Right lobe of liver (tissue), 6 donors: ENCODE results near the gene PCNT. TPM values are rescaled to one million over a fixed set of nuclear protein-coding genes. Genes with fewer than 3 reads are reported as not detected.
A peak's percentile ranks its signal among the peaks of the same experiment; 100 is the strongest.

Experiments
- ATAC-seq, 4 donors: fragments of 200-7000 bp; cut with Tn5 transposase; one replicate each; pipeline ENCODE4 v1.9.1; 2020; ENCODE audit warnings: mild to moderate bottlenecking in 4 of 4, moderate library complexity in 4 of 4
- DNase-seq, 3 donors: peaks; one replicate each; pipeline ENCODE4 v3.0.0-alpha.2; 2020
- H3K27ac ChIP-seq, 3 donors: fragments of 200-600 bp; one replicate each; pipeline ENCODE4 v1.8.0; 2022
- H3K27me3 ChIP-seq, 2 donors: fragments of 200-600 bp; one replicate each; pipeline ENCODE4 v1.8.0; 2022
- H3K36me3 ChIP-seq, 4 donors: fragments of 200-600 bp; sonication (generic) in 1 of 4; one replicate each; pipeline versions ENCODE4 v1.5.1 to v1.8.0; 2017 to 2022; ENCODE audit warnings: control low read depth in 1 of 4
- H3K4me1 ChIP-seq, 4 donors: fragments of 200-600 bp; sonication (generic) in 1 of 4; one replicate each; pipeline versions ENCODE4 v1.5.1 to v1.8.0; 2017 to 2022; ENCODE audit warnings: control low read depth in 1 of 4
- H3K4me3 ChIP-seq, 3 donors: fragments of 200-600 bp; one replicate each; pipeline ENCODE4 v1.8.0; 2022
- H3K9me3 ChIP-seq, 4 donors: fragments of 200-600 bp; sonication (generic) in 1 of 4; one replicate each; pipeline versions ENCODE4 v1.5.1 to v1.8.0; 2017 to 2022; ENCODE audit warnings: control low read depth in 1 of 4
- POLR2A ChIP-seq: fragments of 450-650 bp; IDR thresholded peaks from one replicate; pipeline ENCODE4 v1.6.1; 2017; ENCODE audit warnings: antibody characterized with exemption, mild to moderate bottlenecking
- WGBS: methylation state at CpG from one replicate; pipeline ENCODE4 v1.1.6; 2018; ENCODE audit warnings: low coverage, low lambda C conversion rate; ENCODE audit not compliant: insufficient coverage; ENCODE audit errors: missing lambda C conversion rate; 5-methylcytosine and 5-hydroxymethylcytosine counted together
- intact Hi-C, 2 donors: fragments of 100-400 bp; cut with DNase I; formaldehyde crosslinking; loops; one replicate each; pipeline versions ENCODE4 v1.11.2 to v1.14.1; 2022
- total RNA-seq, 6 experiments: library from RNA; depleted of rRNA in 2 of 6; stranded (reverse); fragments of >200 nt in 2 of 6; fragmentation: NEBNext Ultra II Directional in 3 of 6; extraction: Animal tissue kit (Norgen Biotek cat#: 25700) in 3 of 6; gene quantifications; one replicate each; pipeline versions ENCODE4 v1.1.0 to v1.2.4, GENCODE V29; 2016 to 2023
- TF ChIP-seq, protein P1 (sequence below), 4 donors: fragments of 200-600 bp in 3 of 4; fragments of 450-650 bp in 1 of 4; IDR thresholded peaks; one replicate each; pipeline versions ENCODE4 v1.5.1 to v1.8.0; 2016 to 2022; ENCODE audit warnings: antibody characterized with exemption in 4 of 4, mild to moderate bottlenecking in 2 of 4
- donor health status: DM: no; HTN: yes; CAD: no.
- donor health status: DM: no; HTN: no; CAD: no.
- donor health status: DM: no; HTN: no; CAD: no.
- donor health status: DM: no; HTN: yes; CAD: no.
- donor health status: DM: no; HTN: yes; CAD: no.

Gene PCNT
- total RNA-seq, 6 experiments from 2014 or later: 9.9 to 18.2 (median 14.1) TPM

DNA sequence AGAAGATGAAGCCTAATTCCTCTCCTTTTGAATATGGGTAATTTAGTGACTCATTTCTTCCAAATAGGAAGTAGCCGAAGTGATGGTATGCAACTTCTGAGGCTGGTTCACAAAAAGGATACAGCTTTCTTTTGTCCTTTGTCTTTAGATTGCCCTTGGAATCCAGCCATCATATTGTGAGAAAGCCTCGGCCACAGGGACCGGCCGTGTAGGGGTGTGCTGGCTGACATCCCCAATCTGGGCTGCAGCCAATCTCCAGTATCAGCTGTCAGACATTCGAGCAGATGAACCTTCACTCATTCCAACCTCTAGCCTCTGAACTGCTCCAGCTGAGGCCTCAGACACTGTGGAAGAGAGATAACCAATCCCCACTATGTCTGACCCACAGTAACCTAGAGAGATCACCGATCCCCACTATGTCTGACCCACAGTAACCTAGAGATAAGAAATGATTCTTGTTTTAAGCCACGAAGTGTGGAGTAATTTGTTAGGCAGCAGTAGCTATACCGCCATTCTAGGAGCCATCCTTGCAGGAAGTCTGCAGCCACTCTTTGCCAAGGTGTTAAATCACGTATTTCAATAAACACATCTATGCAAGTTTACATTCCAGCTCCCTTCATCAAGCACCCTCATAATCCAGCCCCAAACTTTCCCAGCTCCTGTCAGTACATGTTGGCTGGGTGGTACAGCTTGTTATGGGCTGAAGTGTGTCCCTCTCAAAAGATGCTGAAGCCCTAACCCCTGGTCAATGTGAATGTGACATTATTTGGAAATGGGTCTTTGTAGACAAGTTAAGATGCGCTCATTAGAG, 131.8 kb downstream of the PCNT start:
- Histone ChIP-seq H3K36me3 (no peaks in the 10 kb centered on the region), H3K9me3 (no peaks in the 10 kb centered on the region), H3K27me3 (no peaks in the 10 kb centered on the region), H3K27ac (no peak overlapping the region), H3K4me1 (peaks cover 0 to 27% (median 4%) of the 10 kb centered on the region in 4 donors), H3K4me3 (no peak overlapping the region)
- intact Hi-C loops: no loop called here
- WGBS: 47% methylated on average over 10 of the region's 10 CpGs
- TF ChIP-seq, protein P1, sequence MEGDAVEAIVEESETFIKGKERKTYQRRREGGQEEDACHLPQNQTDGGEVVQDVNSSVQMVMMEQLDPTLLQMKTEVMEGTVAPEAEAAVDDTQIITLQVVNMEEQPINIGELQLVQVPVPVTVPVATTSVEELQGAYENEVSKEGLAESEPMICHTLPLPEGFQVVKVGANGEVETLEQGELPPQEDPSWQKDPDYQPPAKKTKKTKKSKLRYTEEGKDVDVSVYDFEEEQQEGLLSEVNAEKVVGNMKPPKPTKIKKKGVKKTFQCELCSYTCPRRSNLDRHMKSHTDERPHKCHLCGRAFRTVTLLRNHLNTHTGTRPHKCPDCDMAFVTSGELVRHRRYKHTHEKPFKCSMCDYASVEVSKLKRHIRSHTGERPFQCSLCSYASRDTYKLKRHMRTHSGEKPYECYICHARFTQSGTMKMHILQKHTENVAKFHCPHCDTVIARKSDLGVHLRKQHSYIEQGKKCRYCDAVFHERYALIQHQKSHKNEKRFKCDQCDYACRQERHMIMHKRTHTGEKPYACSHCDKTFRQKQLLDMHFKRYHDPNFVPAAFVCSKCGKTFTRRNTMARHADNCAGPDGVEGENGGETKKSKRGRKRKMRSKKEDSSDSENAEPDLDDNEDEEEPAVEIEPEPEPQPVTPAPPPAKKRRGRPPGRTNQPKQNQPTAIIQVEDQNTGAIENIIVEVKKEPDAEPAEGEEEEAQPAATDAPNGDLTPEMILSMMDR (IDR thresholded peaks at IDR 0.05): no peak
- no peak for TF ChIP-seq POLR2A
- DNase-seq: no peak
- ATAC-seq: peak in 2 of 4 donors; percentile 0 to 6

DNA sequence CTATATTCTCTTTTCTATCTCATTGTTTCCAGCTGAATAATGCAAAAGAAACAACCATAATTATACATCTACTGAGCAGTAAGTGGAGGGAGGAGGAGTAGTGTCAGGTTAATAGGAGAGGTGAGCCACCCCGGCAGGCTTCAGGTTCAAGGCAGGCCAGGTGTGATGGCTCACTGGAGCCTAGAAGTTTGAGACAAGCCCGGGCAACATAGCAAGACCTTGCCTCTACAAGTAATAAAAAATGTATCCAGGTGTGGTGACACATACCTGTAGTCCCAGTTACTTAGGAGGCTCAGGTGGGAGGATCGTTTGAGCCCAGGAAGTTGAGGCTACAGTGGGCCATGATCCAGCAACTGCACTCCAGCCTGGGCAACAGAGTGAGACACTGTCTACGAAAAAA, 132.8 kb downstream of the PCNT start:
- Histone ChIP-seq H3K36me3 (no peaks in the 10 kb centered on the region), H3K4me1 (peaks cover 0 to 27% (median 4%) of the 10 kb centered on the region in 4 donors), H3K27me3 (no peaks in the 10 kb centered on the region), H3K9me3 (no peaks in the 10 kb centered on the region), H3K27ac (no peak overlapping the region), H3K4me3 (no peak overlapping the region)
- intact Hi-C loops: no loop called here
- no peak for ATAC-seq
- 96% methylated on average over 4 of the region's 4 CpGs for WGBS
- TF ChIP-seq POLR2A: no peak
- TF ChIP-seq, protein P1 (IDR thresholded peaks at IDR 0.05): no peak
- DNase-seq: no peak

DNA sequence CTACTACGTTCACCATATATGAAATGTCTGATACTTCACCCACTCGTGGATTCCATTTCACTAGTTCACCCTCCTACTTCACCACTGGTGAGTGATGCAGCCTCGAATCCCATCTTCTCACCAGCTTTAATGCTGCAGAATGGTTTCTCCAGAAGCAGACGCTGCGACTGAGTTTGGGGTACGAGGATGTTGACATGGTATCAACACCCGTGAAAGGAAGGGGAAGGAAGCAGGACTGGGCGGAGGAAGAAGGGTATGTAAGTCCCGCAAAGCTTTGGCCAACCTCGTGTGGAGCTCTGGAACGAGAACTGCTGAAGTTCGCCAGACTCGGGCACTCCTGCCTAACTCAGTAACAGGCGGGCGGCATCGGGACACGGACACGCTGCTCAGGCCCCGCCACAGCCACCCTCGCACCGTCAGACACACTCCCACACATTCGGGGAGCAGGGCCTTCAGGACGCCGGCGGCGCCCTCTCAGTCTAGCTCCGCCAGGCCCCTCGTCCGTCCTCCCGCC, 133.9 kb downstream of the PCNT start:
- H3K4me1 ChIP-seq: peaks cover 0 to 27% (median 4%) of the 10 kb centered on the region in 4 donors
- H3K9me3 ChIP-seq: no peaks in the 10 kb centered on the region
- intact Hi-C loops: no loop called here
- H3K27ac ChIP-seq: peak overlapping the region; percentile 74 to 90 (median 75)
- no peaks in the 10 kb centered on the region for H3K27me3 ChIP-seq
- 1% methylated on average over 15 of the region's 30 CpGs for WGBS
- peak; percentile 9 to 25 (median 12) for ATAC-seq
- TF ChIP-seq, protein P1 (IDR thresholded peaks at IDR 0.05): no peak
- TF ChIP-seq POLR2A: no peak
- peak; percentile 55 to 67 (median 57) for DNase-seq
- peak overlapping the region; percentile 78 to 94 (median 91) for H3K4me3 ChIP-seq
- H3K36me3 ChIP-seq: no peaks in the 10 kb centered on the region

DNA sequence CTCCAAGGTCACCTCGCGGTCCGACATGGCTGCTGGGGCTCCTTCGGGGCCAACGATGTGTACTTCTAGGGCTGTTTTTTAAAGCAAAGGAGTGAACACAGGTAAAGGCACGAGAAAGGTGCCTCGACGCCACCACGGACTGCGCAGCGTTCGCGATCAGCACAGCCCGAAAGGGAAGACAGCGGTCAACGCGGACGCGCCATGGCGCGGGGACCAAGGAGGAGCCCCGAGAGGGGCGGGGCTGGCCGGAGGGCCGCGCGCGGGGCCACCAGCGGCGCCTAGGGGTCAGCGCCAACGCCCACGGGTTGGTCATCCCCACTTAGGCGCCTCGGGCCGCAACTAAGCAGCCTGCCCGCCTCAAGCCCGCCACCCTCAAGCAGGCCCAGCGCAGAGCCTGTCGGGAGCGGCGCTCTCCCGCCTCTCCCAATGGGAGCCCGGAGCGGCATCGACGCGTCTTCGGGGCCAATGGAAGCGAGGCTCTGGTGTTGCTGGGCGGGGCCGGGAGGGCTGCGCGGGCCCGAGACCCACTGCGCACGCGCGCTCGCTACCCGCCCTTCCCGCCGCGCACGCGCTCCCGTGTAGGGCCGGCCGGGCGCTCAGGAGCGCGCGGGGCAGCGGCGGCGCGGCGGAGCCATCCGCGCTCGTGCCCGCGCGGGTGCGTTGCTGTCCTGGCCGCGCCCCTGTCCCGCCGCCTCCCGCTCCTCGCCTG, 134.5 kb downstream of the PCNT start, which contains the start of gene DIP2A:
Gene DIP2A (plus strand): TSS at position 577 of the 709 bp plus-strand sequence. CDS start 241 bp downstream, outside the sequence.
- under 1% methylated on average over 21 of the region's 91 CpGs for WGBS
- H3K4me1 ChIP-seq: peaks cover 0 to 27% (median 4%) of the 10 kb centered on the region in 4 donors

More for the DNA sequence above, 134.5 kb downstream of the PCNT start, which contains the start of gene DIP2A:
- Histone ChIP-seq H3K27ac (peak within 1 kb of the TSS; percentile 74 to 90 (median 75)), H3K27me3 (no peaks in the 10 kb centered on the region), H3K36me3 (no peaks in the 10 kb centered on the region), H3K4me3 (peak within 1 kb of the TSS; percentile 91 to 95 (median 94)), H3K9me3 (no peaks in the 10 kb centered on the region)
- DNase-seq (peak; percentile 97 to 98 (median 98)), ATAC-seq (peak; percentile 94 to 98 (median 96))
- intact Hi-C loops: no loop called here
- peak; percentile 91 for TF ChIP-seq POLR2A
- TF ChIP-seq, protein P1 (IDR thresholded peaks at IDR 0.05): peak in 2 of 4 donors; percentile 19 to 24
